Heart left ventricle (tissue), 13 donors: ENCODE data around the gene VAT1.

ENCODE experiments used
- CTCF ChIP-seq, 12 donors: fragments of 200-600 bp; sonication (generic) in 4 of 12; IDR thresholded peaks; one replicate each; pipeline versions ENCODE4 v1.5.0 to v1.8.0; 2018 to 2022; ENCODE audit warnings: antibody characterized with exemption in 12 of 12, mild to moderate bottlenecking in 5 of 12
- POLR2A ChIP-seq, 2 donors: fragments of 450-650 bp; IDR thresholded peaks; one replicate each; pipeline ENCODE4 v1.6.1; 2017; ENCODE audit warnings: antibody characterized with exemption in 2 of 2, mild to moderate bottlenecking in 2 of 2, moderate library complexity in 2 of 2
- donor health status: ischemic (EF 13 %, LVEDD 7.1; RV severe dilation, severe dysfunction).
- donor health status: DM: no; HTN: yes; CAD: no.
- donor health status: DM: no; HTN: no; CAD: no.
- donor health status: ischemic (EF 25% LVEDD 6.9; RV normal size, moderate dysfunction).
- donor health status: ischemic (EF 25% LVEDD 5.7; RV mildly dilated, moderate dysfunction).
- donor health status: ischemic (EF 35%, LVEDD 5.7; RV mildly dilated, moderate dysfunction).
- donor health status: nonischemic (EF 11% LVEDD 7.7; RV severe dilation, severe dysfunction).
- donor health status: DM: yes; HTN: yes; CAD: no.
- donor health status: PGD.
- donor health status: ischemic (EF 29% LVEDD 5.4; RV normal size, mild dysfunction).
- donor health status: nonischemic (EF 23%, LVEDD 6.1; RV moderate dilation, normal function).

- TF ChIP-seq CTCF (IDR thresholded peaks at IDR 0.05) (no peak), POLR2A (IDR thresholded peaks at IDR 0.05) (no peak)
Observed at GRCh38 chr17:43003542-43004172, 18.5 kb downstream of the VAT1 start.
